ENCODE results near the gene MYO1D. TPM values are rescaled to one million over a fixed set of nuclear protein-coding genes. Genes with fewer than 3 reads are reported as not detected.

MYO1D gene
- total and polyA plus RNA-seq, 4 donors: 22.0 to 75.8 (median 61.4) TPM

DNA sequence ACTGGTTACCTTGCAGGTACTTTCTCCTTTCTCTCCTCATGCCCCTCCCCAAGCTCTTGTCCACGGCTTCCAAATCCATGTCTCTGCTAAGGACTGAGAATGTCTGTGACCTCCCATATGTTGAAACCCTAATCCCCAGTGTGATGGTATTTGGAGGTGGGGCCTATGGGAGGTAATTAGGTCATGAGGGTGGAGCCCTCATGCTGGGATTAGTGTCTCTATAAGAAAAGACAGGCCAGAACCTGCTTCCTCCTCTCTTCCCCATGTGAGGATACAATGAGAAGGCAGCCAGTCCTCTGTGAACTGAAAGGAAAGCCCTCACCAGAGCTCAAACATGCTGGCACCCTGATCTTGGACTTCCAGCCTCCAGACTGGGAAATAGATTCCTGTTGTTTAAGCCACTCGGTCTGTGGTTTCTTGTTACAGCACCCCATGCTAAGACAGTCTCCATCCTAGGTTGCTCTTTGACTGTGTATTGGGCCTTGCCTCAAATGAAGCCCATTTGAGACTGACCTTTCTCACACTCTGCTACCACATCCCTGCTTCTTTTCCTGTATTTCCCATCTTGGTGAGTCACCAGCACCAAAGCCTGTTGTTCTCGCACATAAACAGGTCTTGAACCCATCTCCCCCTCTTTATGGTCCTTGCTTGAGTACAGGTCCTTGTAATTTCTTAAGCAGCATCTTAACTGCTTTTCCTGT, 255.2 kb downstream of the MYO1D start:
- WGBS, 2 donors: 84 to 89% methylated on average over 3 of the region's 3 CpGs
- DNase-seq: no peak
- Histone ChIP-seq H3K4me3 (no peak overlapping the region), H3K4me1 (ENCODE audit: control insufficient read depth in 5 of 5, insufficient read depth in 5 of 5, low read length in 5 of 5) (peaks cover 0 to 15% (median 0%) of the 10 kb centered on the region in 5 donors), H3K9me3 (ENCODE audit: control insufficient read depth in 4 of 4, insufficient read depth in 3 of 4, low read length in 3 of 4) (no peaks in the 10 kb centered on the region), H3K27me3 (ENCODE audit: control insufficient read depth in 3 of 3, insufficient read depth in 3 of 3, low read length in 2 of 3) (no peaks in the 10 kb centered on the region), H3K9ac (ENCODE audit: insufficient read depth in 1 of 2, low read length in 2 of 2) (no peak overlapping the region), H3K27ac (ENCODE audit: low read depth in 1 of 2, low read length in 1 of 2) (no peak overlapping the region), H3K36me3 (ENCODE audit: control insufficient read depth in 4 of 4, insufficient read depth in 4 of 4, low read length in 4 of 4) (no peaks in the 10 kb centered on the region)
- ATAC-seq (ENCODE audit: insufficient read depth, low FRiP score): no peak
- TF ChIP-seq, protein P1, sequence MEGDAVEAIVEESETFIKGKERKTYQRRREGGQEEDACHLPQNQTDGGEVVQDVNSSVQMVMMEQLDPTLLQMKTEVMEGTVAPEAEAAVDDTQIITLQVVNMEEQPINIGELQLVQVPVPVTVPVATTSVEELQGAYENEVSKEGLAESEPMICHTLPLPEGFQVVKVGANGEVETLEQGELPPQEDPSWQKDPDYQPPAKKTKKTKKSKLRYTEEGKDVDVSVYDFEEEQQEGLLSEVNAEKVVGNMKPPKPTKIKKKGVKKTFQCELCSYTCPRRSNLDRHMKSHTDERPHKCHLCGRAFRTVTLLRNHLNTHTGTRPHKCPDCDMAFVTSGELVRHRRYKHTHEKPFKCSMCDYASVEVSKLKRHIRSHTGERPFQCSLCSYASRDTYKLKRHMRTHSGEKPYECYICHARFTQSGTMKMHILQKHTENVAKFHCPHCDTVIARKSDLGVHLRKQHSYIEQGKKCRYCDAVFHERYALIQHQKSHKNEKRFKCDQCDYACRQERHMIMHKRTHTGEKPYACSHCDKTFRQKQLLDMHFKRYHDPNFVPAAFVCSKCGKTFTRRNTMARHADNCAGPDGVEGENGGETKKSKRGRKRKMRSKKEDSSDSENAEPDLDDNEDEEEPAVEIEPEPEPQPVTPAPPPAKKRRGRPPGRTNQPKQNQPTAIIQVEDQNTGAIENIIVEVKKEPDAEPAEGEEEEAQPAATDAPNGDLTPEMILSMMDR (IDR thresholded peaks at IDR 0.05; ENCODE audit: control extremely low read depth, extremely low read depth): no peak

GRCh38 chr17:32615326-32615725, 261.6 kb downstream of the MYO1D start:
- Histone ChIP-seq H3K36me3 (ENCODE audit: control insufficient read depth in 4 of 4, insufficient read depth in 4 of 4, low read length in 4 of 4) (no peaks in the 10 kb centered on the region), H3K27me3 (ENCODE audit: control insufficient read depth in 3 of 3, insufficient read depth in 3 of 3, low read length in 2 of 3) (no peaks in the 10 kb centered on the region), H3K4me3 (no peak overlapping the region), H3K27ac (ENCODE audit: low read depth in 1 of 2, low read length in 1 of 2) (no peak overlapping the region), H3K4me1 (ENCODE audit: control insufficient read depth in 5 of 5, insufficient read depth in 5 of 5, low read length in 5 of 5) (no peaks in the 10 kb centered on the region), H3K9ac (ENCODE audit: insufficient read depth in 1 of 2, low read length in 2 of 2) (no peak overlapping the region), H3K9me3 (ENCODE audit: control insufficient read depth in 4 of 4, insufficient read depth in 3 of 4, low read length in 3 of 4) (no peaks in the 10 kb centered on the region)
- TF ChIP-seq, protein P1 (IDR thresholded peaks at IDR 0.05; ENCODE audit: control extremely low read depth, extremely low read depth): no peak
- DNase-seq (no peak), ATAC-seq (ENCODE audit: insufficient read depth, low FRiP score) (no peak)
- WGBS, 2 donors: 93% methylated on average over 3 of the region's 3 CpGs

- no peaks in the 10 kb centered on the region for H3K36me3 ChIP-seq (ENCODE audit: control insufficient read depth in 4 of 4, insufficient read depth in 4 of 4, low read length in 4 of 4)
- no peak overlapping the region for H3K27ac ChIP-seq (ENCODE audit: low read depth in 1 of 2, low read length in 1 of 2)
- ATAC-seq (ENCODE audit: insufficient read depth, low FRiP score) (no peak), DNase-seq (no peak)
- no peak overlapping the region for H3K4me3 ChIP-seq
- TF ChIP-seq, protein P1 (IDR thresholded peaks at IDR 0.05; ENCODE audit: control extremely low read depth, extremely low read depth): no peak
- no peak overlapping the region for H3K9ac ChIP-seq (ENCODE audit: insufficient read depth in 1 of 2, low read length in 2 of 2)
- WGBS, 2 donors: 96 to 97% methylated on average over 6 of the region's 6 CpGs
- no peaks in the 10 kb centered on the region for H3K4me1 ChIP-seq (ENCODE audit: control insufficient read depth in 5 of 5, insufficient read depth in 5 of 5, low read length in 5 of 5)
- no peaks in the 10 kb centered on the region for H3K9me3 ChIP-seq (ENCODE audit: control insufficient read depth in 4 of 4, insufficient read depth in 3 of 4, low read length in 3 of 4)
- H3K27me3 ChIP-seq (ENCODE audit: control insufficient read depth in 3 of 3, insufficient read depth in 3 of 3, low read length in 2 of 3): no peaks in the 10 kb centered on the region
These were observed 266.0 kb downstream of the MYO1D start for GRCh38 chr17:32610943-32611342.
